ENCODE results near the gene MYL2.
"Not testable (repeated sequence)": the region's sequence is repeated elsewhere in the genome, so short reads cannot be mapped to it uniquely, and the experiment has no call there.

The MYL2 gene

GRCh38 chr12:110920324-110920910 is at the start of gene MYL2:
MYL2 (minus strand) TSS chr12:110920579; CDS start chr12:110920529, 50 bp downstream.
- no peak for DNase-seq

- no peak for DNase-seq
These were observed 45.8 kb upstream of the MYL2 start for GRCh38 chr12:110966081-110966760.

GRCh38 chr12:110965574-110965973 is 45.2 kb upstream of the MYL2 start:
- DNase-seq = no peak

- no peak for DNase-seq
These were observed 40.4 kb upstream of the MYL2 start for GRCh38 chr12:110960795-110961194.

GRCh38 chr12:110957652-110958051 is 37.3 kb upstream of the MYL2 start:
- DNase-seq = no peak

- DNase-seq = no peak
These were observed 36.8 kb upstream of the MYL2 start for GRCh38 chr12:110957159-110957558.

- DNase-seq = not testable (repeated sequence)
These were observed 30.5 kb upstream of the MYL2 start for GRCh38 chr12:110950867-110951266.

GRCh38 chr12:110950466-110950865 is 30.1 kb upstream of the MYL2 start:
- DNase-seq = not testable (repeated sequence)

GRCh38 chr12:110948041-110948440 is 27.7 kb upstream of the MYL2 start:
- no peak for DNase-seq

- DNase-seq = no peak
These were observed 23.0 kb upstream of the MYL2 start for GRCh38 chr12:110943373-110943772.

- DNase-seq = no peak
These were observed 21.0 kb upstream of the MYL2 start for GRCh38 chr12:110941391-110941790.

GRCh38 chr12:110940933-110941332 is 20.6 kb upstream of the MYL2 start:
- no peak for DNase-seq

GRCh38 chr12:110940296-110940695 is 19.9 kb upstream of the MYL2 start:
- no peak for DNase-seq

- DNase-seq = peak; percentile 30
These were observed 16.8 kb upstream of the MYL2 start for GRCh38 chr12:110937104-110937641.

- DNase-seq = no peak
These were observed 16.2 kb upstream of the MYL2 start for GRCh38 chr12:110936367-110937103.

GRCh38 chr12:110935588-110935987 is 15.2 kb upstream of the MYL2 start:
- no peak for DNase-seq

- no peak for DNase-seq
These were observed 13.9 kb upstream of the MYL2 start for GRCh38 chr12:110934093-110934852.

GRCh38 chr12:110933326-110933974 is 13.1 kb upstream of the MYL2 start:
- no peak for DNase-seq

- no peak for DNase-seq
These were observed 11.7 kb upstream of the MYL2 start for GRCh38 chr12:110932046-110932445.

GRCh38 chr12:110931315-110931728 is 10.9 kb upstream of the MYL2 start:
- DNase-seq = no peak

- DNase-seq = no peak
These were observed 10.3 kb upstream of the MYL2 start for GRCh38 chr12:110930348-110931314.

Measured in activated effector memory CD4-positive, alpha-beta T cell treated with Interleukin-2 at 50 U/mL for 16 hours (primary cell).